ENCODE data around the gene RBX1.

DNA sequence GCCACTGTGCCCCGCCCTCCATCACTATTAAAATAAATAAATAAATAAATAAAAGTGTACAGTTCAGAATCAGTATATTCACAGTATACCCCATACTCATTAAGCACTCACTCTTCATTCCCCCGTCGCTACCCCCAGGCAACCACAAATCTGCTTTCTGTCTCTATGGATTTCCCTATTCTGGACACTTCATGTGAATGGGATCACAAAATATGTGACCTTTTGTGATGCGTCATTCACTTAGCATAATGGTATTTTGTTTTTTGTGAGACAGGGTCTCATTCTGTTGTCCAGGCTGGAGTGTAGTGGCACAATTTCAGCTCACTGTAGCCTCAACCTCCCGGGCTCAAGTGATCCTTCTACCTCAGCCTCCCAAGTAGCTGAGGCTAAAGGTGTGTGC lies 52.8 kb downstream of the RBX1 start:
- TF ChIP-seq POLR2A (IDR thresholded peaks at IDR 0.05) = no peak
- TF ChIP-seq, protein P1, sequence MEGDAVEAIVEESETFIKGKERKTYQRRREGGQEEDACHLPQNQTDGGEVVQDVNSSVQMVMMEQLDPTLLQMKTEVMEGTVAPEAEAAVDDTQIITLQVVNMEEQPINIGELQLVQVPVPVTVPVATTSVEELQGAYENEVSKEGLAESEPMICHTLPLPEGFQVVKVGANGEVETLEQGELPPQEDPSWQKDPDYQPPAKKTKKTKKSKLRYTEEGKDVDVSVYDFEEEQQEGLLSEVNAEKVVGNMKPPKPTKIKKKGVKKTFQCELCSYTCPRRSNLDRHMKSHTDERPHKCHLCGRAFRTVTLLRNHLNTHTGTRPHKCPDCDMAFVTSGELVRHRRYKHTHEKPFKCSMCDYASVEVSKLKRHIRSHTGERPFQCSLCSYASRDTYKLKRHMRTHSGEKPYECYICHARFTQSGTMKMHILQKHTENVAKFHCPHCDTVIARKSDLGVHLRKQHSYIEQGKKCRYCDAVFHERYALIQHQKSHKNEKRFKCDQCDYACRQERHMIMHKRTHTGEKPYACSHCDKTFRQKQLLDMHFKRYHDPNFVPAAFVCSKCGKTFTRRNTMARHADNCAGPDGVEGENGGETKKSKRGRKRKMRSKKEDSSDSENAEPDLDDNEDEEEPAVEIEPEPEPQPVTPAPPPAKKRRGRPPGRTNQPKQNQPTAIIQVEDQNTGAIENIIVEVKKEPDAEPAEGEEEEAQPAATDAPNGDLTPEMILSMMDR (IDR thresholded peaks at IDR 0.05) = no peak
